HG02852 (cell line): Measurements from ENCODE around the gene MT1H.
A peak's percentile ranks its signal among the peaks of the same experiment; 100 is the strongest.
"Not testable (repeated sequence)": the region's sequence is repeated elsewhere in the genome, so short reads cannot be mapped to it uniquely, and the experiment has no call there.

Source experiments
- ATAC-seq: cut with Tn5 transposase; IDR thresholded peaks from one replicate; pipeline ENCODE4 v1.9.1; 2021; ENCODE audit warnings: mild to moderate bottlenecking, moderate library complexity; ENCODE audit not compliant: unreplicated experiment

The MT1H gene

DNA sequence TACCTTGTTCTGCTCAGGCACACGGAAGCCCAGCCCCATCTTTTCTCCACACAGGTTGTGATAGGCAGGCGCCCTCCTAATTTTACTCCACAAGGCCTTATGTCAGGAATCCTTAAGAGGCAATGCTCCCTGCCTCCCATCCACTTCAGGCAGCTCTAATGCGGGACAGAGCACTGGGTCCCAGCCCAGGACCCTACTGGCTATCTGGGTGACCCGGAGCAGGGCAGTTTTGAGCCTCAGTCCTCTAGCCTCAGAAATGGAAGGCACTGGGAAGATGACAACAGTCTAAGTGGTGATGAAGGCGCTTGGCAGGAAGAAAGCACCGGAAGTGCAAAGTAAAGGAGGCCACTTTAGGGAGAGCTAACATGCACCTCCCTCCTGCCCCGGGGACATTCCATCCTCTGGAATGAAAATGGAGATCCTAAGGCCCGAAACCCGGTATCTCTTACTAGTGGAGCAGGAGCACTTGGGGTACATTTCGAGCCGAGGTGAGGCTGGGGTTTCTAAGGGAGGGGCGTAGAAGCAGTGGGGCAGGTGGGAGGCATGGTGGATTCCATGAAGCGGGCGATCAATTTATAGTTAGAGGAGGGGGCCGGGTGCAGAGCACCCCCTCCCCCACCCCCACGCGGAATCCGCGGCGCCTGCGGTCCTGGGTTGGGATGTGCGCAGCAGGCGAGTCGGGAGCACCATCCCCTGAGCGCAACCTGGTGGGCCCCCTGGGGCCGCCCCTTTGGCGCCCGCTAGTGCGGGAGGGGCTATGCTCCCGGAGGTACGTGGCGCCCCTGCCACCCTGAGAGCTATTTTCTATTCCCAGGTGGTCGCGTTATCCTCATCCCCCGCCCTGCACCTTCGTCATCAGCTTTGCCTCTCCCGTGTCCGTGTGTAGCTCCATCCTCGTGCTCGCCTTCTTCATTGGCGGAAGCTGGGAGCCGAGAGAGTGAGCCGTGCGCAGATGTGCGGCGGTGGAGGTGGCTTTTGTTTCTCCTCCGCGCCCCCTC, 7.0 kb upstream of the MT1H start:
- no peak for ATAC-seq

- no peak for ATAC-seq
Observed at GRCh38 chr16:56664506-56664905, 5.1 kb upstream of the MT1H start.

GRCh38 chr16:56665286-56666261, 4.0 kb upstream of the MT1H start:
- not testable (repeated sequence) for ATAC-seq

DNA sequence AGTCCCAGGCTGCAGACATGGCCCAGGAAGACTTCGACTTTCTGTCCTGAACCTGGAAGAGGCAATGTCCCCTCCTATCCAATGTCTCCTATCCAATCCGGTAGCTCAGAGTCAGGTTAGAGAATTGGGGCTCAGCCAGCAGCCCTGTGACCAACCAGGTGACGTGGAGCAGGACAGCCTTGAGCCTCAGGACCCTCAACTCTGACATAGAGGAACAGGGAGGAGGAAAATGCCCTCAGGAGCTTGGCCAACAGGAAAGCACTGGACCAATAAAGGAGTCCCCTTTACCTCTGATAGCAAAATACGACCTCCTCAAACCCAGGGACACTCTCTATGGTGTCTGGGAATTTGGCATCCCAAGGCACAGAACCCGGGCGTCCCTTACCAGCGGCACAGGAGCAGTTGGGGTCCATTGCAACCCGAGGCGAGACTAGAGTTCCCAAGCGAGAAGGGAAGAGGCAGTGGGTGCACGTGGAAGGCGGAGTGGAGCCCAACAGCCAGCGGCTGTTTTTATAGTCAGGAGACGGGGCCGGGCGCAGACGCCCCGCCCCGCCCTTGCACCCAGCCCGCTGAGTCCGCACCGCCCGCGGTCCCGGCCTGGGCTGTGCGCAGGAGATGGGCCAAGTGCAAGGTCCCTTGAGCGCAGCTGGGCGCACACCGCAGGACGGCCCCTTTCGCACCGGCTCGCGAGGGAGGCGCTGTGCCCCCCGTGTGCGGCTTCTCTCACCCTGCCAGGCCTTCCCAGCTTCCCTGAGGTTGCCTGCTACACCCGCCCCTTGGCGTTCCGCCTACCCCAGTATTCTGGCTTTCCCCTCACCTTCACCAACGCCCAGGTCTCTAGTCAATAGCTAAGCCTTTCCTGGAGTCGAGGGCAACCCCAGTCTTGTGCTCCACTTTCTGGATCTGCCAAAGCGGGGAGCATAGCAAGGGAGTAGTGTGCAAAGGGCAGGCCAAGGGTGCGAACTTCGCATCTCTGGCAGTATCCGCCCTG, 1.7 kb upstream of the MT1H start, which contains the start of gene MT1G:
Gene MT1G, minus strand, starts transcription at position 485 of the 991 bp plus-strand sequence. Its CDS starts 72 bp downstream, at position 413.
- no peak for ATAC-seq

GRCh38 chr16:56669840-56670619, 416 bp downstream of the MT1H start:
- no peak for ATAC-seq

- no peak for ATAC-seq
Observed at GRCh38 chr16:56670620-56670934, 963 bp downstream of the MT1H start.

DNA sequence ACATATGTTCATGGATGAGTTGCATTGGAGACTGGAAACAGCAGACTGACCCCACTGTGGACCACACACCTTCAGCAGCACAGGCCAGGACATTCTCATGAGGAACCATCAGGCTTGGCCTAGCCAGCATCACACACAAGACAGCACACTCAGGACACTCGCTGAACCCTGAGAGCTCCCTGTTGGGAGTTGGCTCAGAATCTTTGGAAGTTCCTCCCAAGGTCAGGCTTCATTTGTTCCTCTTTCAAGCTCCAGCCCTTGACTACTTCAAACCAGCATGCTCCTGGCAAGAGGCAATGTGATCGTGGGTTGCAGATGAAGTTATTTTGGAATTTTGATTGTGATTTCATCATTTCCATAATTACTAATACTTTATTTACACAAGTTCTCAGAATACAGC, 2.1 kb downstream of the MT1H start:
- not testable (repeated sequence) for ATAC-seq

- ATAC-seq, result not testable (repeated sequence)
Observed at GRCh38 chr16:56672171-56672570, 2.6 kb downstream of the MT1H start.

DNA sequence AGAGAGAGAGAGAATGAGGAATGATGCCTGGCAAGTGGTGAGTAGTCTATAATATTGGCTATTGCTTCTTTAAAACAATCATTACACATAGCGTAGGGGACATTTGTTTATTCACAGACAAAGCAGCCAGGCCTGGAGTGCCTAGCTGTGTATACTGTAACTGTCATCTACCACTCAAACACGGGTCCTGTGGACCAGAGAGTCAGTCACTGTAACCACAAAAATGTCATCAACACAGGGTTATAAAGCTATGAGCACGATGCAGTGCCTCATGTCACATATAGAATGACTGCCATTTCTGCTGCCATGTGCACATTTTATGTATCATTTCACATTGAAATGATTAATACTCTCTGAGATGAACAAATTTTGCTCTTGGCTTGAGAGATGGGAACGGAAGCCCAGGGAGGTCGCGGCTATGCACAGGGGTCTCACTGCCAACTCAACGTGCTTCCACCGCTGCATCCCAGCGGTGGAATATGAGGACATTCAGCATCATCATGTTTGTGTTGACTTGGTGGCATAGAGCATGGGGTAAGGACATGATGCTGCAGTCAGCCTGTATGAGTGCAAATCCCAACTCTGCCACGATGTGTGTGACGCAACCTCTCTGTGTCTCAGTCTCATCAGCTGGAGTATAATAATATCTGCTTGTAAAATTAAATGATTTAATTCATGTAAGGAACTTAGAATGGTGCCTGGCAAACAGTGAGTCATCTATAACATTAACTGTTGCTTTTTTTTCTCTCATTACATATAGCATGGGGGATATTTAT, 3.3 kb downstream of the MT1H start:
- ATAC-seq, result no peak

GRCh38 chr16:56673921-56674320, 4.3 kb downstream of the MT1H start:
- no peak for ATAC-seq

DNA sequence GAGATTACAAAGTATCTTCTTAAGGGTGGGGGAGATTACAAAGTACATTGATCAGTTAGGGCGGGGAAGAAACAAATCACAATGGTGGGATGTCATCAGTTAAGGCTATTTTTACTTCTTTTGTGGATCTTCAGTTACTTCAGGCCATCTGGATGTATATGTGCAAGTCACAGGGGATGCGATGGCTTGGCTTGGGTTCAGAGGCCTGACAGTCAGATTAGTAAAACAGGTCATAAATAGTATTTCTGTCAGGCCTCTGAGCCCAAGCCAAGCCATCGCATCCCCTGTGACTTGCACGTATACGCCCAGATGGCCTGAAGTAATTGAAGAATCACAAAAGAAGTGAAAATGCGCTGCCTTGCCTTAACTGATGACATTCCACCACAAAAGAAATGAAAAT, 5.0 kb downstream of the MT1H start:
- ATAC-seq, result not testable (repeated sequence)

- no peak for ATAC-seq
Observed at GRCh38 chr16:56675685-56676210, 6.1 kb downstream of the MT1H start.

DNA sequence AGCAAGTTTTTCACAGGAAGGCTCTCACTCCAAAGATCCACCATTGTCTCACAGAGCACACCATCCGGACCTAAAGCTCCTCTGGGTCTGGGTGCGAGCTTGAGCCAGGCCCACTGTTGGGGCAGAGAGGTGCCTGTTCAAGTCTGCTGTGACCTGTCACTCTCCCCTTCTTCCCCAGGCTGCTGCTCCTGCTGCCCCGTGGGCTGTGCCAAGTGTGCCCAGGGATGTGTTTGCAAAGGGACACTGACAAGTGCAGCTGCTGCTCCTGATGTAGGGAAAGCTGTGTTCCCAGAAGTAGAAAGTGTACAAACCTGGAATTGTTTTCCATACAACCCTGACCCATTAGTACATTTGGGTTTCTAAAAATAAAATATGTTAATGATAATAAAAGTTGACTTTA, 7.9 kb downstream of the MT1H start:
- no peak for ATAC-seq

DNA sequence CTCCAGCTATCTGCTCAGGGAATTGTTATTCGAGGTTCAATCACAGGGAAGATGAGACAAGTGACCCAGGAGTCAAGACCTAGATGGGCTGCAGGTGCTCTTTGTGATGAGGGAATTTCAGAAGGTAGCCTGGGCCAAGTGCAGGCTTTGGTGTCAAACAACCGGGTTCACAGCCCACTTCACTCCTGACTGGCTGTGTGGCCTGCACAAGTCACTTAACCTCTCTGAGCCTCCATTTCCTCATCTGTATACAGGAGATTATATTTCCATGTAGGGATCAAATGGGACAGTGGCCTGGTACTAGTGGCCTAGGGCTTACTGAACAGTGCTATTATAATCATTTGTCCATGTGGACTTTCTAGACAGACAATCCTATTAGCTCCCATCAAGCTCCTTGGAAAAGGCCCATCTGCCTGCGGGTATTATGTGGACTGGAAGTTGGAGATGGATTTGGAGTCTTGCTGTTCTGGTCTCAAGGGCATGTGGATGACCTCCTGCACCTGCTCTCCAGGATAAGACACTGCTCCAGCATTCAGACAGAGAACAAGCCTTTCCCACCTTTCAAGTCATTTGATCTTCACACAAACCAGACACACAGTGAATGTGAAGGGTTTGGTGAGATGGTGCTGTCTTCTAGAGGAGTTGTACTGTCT, 9.6 kb downstream of the MT1H start:
- ATAC-seq, result no peak

DNA sequence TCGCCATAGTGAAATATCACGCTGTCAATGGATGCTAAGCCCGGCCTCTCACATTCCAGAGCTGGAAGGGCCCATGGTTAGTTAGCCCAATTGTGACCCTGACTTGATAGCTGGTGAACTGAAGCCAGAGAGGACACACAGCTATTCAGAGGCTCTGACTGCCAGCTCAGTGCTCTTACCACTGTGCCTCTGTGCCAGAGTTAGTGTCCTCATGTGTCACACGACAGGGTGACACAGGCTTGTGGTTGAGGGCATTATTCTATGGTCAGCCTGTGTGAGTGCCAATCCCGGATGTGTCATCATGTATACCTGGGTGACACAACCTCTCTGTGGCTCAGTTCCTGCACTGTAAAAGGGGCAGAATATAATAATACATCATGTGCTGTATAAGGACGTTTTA, 10.2 kb downstream of the MT1H start:
- ATAC-seq, result no peak

DNA sequence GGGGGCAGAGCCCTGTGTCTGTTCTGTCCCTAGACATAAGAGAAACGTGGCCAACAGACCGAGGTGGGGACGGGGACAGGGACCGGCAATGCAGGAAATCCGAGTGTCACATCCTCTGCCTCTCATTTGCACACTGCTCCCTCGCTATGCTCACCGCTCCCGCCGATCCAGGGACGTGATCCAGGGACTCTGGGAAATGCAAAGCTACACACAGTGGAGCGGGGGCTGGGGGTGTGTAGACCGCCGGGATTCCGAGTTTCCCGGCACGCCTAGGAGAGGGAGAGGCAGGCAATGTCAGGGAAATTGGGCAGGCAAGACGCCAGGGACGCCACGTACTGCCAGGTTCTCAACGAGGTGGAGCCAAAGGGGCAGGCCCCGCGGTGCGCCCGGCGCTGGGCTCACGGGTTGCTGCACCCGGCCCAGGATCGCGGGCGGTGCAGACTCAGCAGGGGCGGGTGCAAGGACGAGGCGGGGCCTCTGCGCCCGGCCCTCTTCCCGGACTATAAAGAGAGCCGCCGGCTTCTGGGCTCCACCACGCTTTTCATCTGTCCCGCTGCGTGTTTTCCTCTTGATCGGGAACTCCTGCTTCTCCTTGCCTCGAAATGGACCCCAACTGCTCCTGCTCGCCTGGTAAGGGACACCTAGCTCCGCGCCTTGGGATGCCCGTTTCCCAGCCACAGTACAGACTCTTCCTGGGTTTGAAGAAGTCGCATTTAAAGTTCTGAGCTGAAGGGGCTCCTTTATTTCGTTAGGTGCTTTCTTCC, 12.5 kb downstream of the MT1H start, which contains the start of gene MT1X:
Gene MT1X, plus strand, starts transcription at position 532 of the 764 bp plus-strand sequence. Its CDS starts 71 bp downstream, at position 603.
- peak; percentile 98 for ATAC-seq
